Measurements from ENCODE around the gene RFX2.
A peak's percentile ranks its signal among the peaks of the same experiment; 100 is the strongest.
"Not testable (repeated sequence)": the region's sequence is repeated elsewhere in the genome, so short reads cannot be mapped to it uniquely, and the experiment has no call there.

RFX2 gene

DNA sequence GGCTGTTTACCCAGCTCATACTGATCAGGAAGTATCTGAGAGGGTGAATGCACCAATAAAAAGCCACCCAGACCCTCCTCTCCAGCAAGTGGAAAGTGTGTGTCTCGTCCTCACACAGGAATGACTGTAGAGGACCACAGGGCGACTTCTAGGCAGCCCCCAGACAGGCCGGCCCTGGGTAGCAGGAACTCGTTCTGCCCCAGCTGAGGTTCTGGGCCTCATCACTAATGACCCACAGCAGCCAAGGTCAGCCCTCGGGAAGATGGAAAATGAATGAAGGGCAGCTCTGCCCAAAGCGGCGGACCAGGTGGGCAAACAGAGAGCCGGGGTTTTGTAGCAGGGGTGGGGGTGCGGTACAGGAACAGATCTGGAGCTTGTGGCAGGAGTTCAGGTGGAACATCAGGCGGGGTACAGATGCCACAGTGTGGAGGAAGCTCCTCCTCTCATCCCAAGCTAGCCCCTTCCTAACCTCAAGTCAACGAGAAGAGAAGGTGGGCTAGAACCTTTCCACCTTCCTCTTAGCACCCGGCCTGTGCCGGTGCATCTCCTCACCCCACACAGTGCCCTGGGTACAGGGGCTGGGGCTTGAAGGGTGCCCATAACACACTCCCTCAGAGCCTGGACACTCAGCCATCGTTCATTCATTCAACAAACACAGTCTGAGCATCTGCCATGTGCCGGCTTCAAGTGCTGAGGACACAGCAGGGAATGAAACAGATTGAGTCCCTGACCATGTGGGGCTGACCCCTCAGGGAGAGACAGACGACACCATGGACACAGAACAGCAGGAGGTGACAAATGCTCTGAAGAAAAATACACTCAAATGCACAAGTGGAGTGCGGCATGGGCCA lies 36.2 kb downstream of the RFX2 start:
- DNase-seq: no peak

- DNase-seq: not testable (repeated sequence)
These were observed 37.1 kb downstream of the RFX2 start for GRCh38 chr19:6073233-6073632.

DNA sequence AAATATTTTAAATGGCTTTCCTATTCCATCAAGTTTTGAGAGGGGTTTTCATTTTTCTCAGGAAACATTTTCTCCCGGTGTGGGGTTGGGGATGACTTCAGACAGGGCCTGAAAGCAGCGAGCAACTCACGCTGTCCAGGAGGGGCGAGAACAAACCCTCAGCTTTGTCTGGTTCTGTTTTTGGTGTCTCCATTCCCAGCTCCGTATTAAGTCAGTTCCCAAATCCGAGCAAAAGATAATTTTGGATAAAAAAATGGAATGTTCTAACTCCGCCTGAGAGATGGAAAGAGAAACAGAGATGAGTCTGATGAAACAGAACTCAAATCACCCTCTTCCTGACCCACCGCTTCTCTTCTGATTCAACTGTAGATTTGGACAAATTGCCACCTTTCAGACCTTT lies 38.4 kb downstream of the RFX2 start:
- no peak for DNase-seq

DNA sequence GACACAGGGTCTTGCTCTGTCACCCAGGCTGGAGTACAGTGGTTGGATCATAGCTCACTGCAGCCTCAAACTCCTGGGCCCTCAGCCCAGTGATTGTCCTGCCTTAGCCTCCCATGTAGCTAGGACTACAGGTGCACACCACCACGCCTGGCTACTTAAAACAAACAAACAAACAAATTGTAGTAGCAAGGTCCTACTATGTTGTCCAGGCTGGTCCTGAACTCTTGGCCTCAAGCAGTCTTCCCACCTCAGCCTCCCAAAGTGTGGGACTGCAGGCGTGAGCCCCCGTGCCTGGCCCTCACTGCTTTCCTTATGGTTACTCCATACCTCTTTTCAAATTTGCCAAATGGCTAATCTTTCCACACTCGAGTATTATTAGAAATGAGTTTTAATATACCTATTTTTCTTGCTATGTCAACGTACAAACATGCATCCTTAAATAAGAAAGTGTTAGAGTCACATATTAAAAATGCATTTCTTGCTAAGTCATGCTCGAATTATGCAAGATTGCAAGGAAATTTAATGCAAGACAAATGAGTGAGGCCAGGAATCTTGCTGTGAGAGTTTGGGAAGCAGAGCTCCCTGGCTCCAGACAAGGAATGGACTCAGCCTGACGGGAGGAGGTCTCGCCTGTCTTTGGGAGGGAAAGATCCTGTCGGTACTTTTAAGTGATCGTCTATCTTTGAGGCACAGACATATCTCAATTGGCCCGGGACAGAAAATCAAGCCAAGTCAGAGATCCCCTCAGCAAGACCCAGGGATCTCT lies 39.4 kb downstream of the RFX2 start:
- DNase-seq: no peak

DNA sequence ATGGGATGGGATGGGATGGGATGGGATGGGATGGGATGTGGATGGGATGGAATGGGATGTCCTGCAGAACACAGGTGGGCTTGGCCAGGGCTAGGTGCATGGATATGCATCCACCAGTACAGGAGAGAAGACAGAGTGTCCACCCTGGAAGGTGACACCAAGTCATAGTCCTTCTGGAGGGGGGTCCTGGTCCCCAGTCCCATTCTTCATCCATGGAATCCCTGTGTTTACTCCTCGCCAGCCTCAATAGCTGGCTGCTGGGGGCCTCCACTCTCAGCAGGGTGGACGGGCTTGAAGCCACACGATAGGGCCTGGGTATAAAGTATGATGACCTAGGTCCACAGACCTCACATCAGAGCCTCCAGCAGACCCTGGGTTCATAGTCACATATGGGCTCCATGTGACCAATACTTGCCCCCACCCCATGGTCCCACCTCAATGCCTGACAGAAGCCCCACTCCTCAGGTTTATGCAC lies 40.1 kb downstream of the RFX2 start:
- DNase-seq: no peak

DNA sequence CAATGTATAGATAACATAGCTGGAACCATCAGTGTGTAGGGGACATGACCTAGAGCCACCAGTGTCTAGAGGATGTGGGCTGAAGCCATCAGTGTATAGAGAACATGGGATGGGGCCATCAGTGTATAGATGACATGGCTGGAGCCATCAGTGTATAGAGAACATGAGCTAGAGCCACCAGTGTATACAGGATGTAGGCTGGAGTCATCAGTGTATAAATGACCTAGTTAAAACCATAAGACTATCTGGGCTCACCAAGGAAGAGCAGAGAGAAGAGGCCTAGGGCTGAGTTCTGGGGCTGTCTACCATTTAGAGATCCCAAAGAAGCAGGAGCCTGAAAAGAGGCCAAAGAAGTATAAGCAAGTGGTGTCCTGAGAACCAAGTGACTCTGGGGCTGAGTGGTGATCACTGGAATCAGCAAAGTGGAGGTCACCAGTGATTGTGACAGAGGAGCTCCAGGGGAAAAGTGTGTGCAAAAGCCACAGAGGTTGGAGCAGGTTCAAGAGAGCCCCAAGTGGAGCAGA lies 41.0 kb downstream of the RFX2 start:
- no peak for DNase-seq

DNA sequence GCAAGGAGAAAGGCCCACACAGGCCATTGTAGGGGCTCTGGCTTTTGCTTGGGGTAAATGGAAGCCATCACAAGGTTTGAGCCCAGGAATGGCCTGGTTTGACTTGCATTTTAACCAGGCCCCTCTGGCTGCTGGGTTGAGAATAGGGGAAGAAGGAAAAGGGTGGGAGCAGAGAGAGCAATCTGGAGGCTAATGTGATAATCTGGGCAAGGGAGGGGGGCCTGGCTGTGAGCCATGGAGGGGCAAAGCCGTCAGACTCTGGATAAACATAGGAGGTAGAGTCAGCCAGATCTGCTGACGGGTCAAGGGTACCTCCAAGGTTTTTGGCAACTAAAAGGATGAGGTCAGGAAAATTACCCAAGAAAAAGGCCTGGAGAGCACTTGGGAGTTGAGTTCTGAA lies 41.6 kb downstream of the RFX2 start:
- DNase-seq: no peak

- DNase-seq: no peak
These were observed 42.3 kb downstream of the RFX2 start for GRCh38 chr19:6067975-6068374.

GRCh38 chr19:6066661-6067646 lies 43.3 kb downstream of the RFX2 start:
- DNase-seq: peak; percentile 97

DNA sequence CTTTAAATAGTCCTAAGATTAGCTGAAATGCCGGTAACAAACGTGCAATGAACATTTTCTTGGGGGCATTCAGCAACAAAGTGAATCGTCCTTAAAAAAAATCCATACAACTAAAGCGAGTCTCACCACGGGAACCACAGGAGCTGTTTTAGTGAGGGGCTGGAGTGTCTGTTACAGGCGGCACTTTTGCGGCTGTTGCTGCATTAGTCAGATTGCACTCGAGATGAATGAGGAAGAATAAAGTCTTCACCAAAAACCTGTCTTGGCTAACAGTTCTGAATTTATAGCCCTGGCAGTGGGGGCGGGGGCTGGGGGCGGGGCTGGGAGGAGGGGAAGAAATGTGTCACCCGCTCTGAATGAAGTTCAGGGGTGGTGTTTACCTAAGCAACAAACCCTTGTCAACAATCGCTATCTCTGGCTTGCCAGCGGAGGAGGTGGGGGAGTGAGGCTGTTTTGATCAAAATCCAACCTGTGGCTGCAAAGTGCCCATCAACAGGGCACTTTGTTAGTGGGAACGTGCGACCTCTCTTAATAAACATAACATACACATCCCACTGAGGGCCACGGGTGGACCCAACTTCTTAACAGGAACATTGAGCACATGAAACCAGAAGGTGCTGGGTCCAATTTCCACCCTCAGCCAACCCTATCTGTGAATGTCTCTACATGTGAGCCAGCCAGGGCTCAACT lies 44.5 kb downstream of the RFX2 start:
- DNase-seq: peak; percentile 72

DNA sequence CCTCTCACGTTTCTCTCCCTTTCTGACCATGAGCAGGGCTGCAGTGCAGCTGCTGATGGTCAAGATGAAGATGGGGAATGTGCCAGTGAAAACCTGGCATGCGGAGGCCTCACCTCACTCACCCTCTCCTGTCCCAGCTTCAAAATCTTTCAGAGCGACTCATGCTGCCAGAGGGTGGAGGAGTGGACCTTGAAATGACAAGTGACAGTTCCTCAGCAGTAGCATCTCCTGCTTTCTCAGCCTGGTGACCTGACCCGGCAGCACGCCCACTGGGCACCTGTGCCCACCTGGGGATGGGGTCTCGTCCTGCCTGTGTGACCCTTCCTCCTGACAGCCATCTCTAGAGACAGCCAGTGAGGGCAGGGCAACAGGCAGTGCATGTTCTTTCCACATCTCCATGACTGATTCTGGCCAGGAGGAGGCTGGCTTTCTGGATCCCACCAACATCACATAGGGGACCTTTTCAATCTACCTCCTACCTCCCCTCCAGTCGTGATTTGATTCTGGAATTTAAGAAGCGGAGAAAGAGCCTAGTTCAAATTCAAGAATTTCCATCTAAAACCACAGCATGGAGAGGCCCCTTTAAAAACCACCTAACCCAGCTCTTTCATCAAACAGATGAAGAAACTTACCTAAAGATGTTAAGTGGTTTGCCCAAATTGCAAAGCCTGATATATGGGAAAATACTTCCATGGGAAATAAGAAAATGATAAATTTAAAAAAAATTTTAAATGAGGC lies 45.8 kb downstream of the RFX2 start:
- DNase-seq: no peak

DNA sequence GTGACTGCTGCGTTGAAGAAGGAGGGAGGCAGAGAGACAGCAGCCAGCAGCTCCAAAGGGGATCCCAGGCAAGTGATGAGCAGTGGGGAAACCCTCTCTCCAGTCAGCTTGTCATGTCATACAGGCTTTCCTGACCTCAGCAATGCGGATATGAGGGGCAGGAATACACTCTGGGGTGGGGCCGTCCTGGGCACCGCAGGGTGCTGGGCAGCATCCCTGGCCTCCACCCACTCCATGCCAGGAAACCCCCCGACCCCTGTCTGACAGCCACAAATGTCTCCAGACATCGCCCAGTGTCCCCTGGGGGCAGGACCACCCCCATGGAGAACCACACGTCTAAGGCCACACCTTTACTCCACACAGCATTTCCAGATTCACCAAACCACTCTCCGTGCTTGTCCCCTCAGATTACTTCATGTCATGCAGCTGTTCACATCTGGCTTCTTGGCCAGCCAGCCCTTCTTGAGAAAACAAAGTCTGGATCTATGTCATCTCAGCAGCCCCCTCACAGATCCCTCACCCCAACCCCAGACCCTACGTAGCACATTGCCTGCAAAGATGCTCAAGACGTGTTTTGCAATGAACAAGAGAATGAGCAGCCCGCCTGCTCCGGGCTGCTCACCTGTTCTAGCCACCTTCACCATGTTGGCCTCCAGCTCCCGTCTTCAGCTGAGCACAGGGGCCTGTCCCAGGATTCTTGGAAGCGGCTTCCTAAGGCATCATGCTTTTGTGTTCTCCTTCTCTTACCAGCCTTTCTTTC lies 46.5 kb downstream of the RFX2 start:
- DNase-seq: no peak

DNA sequence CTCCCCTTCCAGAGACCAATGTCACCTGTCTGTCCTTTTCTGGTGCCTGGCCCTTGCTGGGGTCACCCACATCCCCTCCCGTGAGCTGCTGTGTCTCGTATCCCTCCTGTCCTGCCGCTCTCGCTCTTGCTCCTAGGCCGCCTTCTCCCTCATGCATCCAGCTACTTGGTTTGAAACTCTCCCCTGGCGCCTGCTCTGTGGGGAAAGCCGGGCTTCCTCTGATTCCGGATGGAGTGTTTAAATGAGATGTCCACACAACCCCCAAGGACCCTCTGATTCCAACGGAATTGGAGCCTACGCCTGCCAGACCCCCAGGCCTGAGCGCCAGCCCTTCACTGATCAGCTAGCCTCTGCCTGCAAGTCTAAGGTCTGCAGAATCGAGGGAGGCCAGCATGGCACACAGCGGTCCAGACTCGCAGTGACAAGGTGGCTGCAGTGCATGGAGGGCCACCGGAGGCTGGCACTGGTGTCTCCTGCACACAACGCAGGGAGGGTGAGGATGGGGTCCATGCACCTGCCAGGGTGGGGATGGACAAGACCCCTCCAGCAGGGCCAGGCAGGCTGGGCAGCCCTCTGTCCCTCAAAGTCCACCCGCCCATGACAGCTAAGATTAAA lies 47.2 kb downstream of the RFX2 start:
- no peak for DNase-seq

GRCh38 chr19:6062274-6062673 lies 48.0 kb downstream of the RFX2 start:
- no peak for DNase-seq

- DNase-seq: no peak
These were observed 48.7 kb downstream of the RFX2 start for GRCh38 chr19:6061376-6062130.

GRCh38 chr19:6060600-6061375 lies 49.5 kb downstream of the RFX2 start:
- no peak for DNase-seq

DNA sequence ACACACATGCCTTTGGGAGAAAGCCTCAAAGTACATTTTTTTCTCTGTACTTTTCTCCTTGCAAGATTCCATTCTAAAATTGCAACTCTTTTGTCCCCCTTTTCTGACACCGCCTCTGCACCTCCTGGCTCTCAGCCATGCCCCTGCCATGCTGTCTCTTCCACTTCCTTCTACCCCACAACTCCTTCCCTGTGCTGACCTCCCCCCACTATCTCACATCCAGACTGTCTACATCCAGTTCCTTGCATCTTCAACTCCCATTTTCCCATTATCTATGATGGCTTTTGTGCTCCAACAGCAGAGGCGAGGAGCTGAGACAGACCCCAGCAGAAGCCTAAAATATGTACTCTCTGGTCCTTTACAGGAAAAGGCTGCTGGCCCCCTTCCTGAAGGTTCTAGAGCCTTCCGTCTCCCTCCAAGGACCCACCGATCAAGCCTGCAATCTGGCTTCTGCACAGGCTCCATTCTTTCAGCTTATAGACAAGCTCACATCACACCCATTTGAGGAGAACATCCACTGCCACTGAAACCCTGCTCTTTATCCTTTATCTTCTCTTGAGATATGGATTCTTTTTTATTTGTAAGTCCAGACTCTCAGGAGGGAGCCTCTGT lies 50.2 kb downstream of the RFX2 start:
- no peak for DNase-seq

GRCh38 chr19:6059396-6059947 lies 50.8 kb downstream of the RFX2 start:
- DNase-seq: no peak

Measured in NCI-H1105 treated with DMSO at 0.1 percent for 48 hours (cell line).